ENCODE results near the gene PIGP. TPM values are rescaled to one million over a fixed set of nuclear protein-coding genes. Genes with fewer than 3 reads are reported as not detected.

Gene PIGP
- total and polyA plus RNA-seq, 2 donors (not counting 1 experiment from before 2014, with no cell fraction given) = 15.8 to 22.7 TPM

- CTCF ChIA-PET = no interaction called here
- intact Hi-C loops (cut with micrococcal nuclease) = no loop called here
- H3K27me3 ChIP-seq (replicated peaks in 1 of 4; ENCODE audit: control extremely low read depth in 1 of 4, control insufficient read depth in 3 of 4, insufficient read depth in 4 of 4, low read length in 3 of 4) = no peaks in the 10 kb centered on the region
- H4K20me1 ChIP-seq (ENCODE audit: control insufficient read depth, insufficient read depth, low read length, poor library complexity, severe bottlenecking) = no peaks in the 10 kb centered on the region
- no peak overlapping the region for H2AFZ ChIP-seq (ENCODE audit: insufficient read depth, low read depth, low read length, poor library complexity, severe bottlenecking)
- DNase-seq (no peak), ATAC-seq (ENCODE audit: low read depth) (no peak)
- H3K36me3 ChIP-seq (replicated peaks in 1 of 2; ENCODE audit: control extremely low read depth in 1 of 2, control insufficient read depth in 1 of 2, extremely low read depth in 1 of 2, insufficient read depth in 2 of 2, low read length in 1 of 2) = no peaks in the 10 kb centered on the region
- H3K4me3 Mint-ChIP-seq = no peak overlapping the region
- H3K4me2 ChIP-seq (replicated peaks; ENCODE audit: low read depth, low read length, poor library complexity, severe bottlenecking) = no peak overlapping the region
- no peaks in the 10 kb centered on the region for H3K4me1 ChIP-seq (ENCODE audit: control insufficient read depth in 2 of 2, insufficient read depth in 2 of 2, low read length in 2 of 2)
- no peak overlapping the region for H3K27ac ChIP-seq (ENCODE audit: low read length in 2 of 2)
- POLR2A ChIA-PET = no interaction called here
- peaks cover 10% of the 10 kb centered on the region for H3K27me3 Mint-ChIP-seq
- H3K27ac Mint-ChIP-seq = no peak overlapping the region
- no peak overlapping the region for H3K4me3 ChIP-seq (ENCODE audit: control extremely low read depth in 1 of 5, extremely low read depth in 1 of 5, insufficient read depth in 1 of 5, low read depth in 2 of 5, low read length in 4 of 5)
- no peaks in the 10 kb centered on the region for H3K4me1 Mint-ChIP-seq
- WGBS (ENCODE audit: insufficient coverage) = no CpG with 5 or more reads among the region's 4 CpGs
- TF ChIP-seq CTCF (IDR thresholded peaks at IDR 0.05) (no peak), EZH2 (IDR thresholded peaks at IDR 0.05; ENCODE audit: borderline replicate concordance, insufficient read depth, low read depth, low read length, poor library complexity, severe bottlenecking) (no peak)
- no peaks in the 10 kb centered on the region for H3K9me3 Mint-ChIP-seq (ENCODE audit: insufficient read depth)
- H3K79me2 ChIP-seq (ENCODE audit: control insufficient read depth, insufficient read depth, low read length) = no peaks in the 10 kb centered on the region
- no peak overlapping the region for H3K9ac ChIP-seq (ENCODE audit: low read length)
- no peaks in the 10 kb centered on the region for H3K9me3 ChIP-seq (ENCODE audit: control extremely low read depth in 1 of 3, control insufficient read depth in 2 of 3, insufficient read depth in 1 of 3, low read length in 2 of 3)
These were observed 39.9 kb downstream of the PIGP start for GRCh38 chr21:37032877-37033471.

GRCh38 chr21:37032293-37032692, 40.6 kb downstream of the PIGP start:
- no peak overlapping the region for H3K4me3 ChIP-seq (ENCODE audit: control extremely low read depth in 1 of 5, extremely low read depth in 1 of 5, insufficient read depth in 1 of 5, low read depth in 2 of 5, low read length in 4 of 5)
- H3K9ac ChIP-seq (ENCODE audit: low read length) = no peak overlapping the region
- intact Hi-C loops (cut with micrococcal nuclease) = no loop called here
- H3K27ac ChIP-seq (ENCODE audit: low read length in 2 of 2) = no peak overlapping the region
- H4K20me1 ChIP-seq (ENCODE audit: control insufficient read depth, insufficient read depth, low read length, poor library complexity, severe bottlenecking) = no peaks in the 10 kb centered on the region
- Mint-ChIP-seq H3K9me3 (ENCODE audit: insufficient read depth) (no peaks in the 10 kb centered on the region), H3K4me3 (no peak overlapping the region), H3K27ac (no peak overlapping the region), H3K27me3 (peaks cover 10% of the 10 kb centered on the region), H3K4me1 (no peaks in the 10 kb centered on the region)
- no peak for ATAC-seq (ENCODE audit: low read depth)
- H2AFZ ChIP-seq (ENCODE audit: insufficient read depth, low read depth, low read length, poor library complexity, severe bottlenecking) = no peak overlapping the region
- 83% methylated on average over 1 of the region's 5 CpGs for WGBS (ENCODE audit: insufficient coverage)
- no peaks in the 10 kb centered on the region for H3K9me3 ChIP-seq (ENCODE audit: control extremely low read depth in 1 of 3, control insufficient read depth in 2 of 3, insufficient read depth in 1 of 3, low read length in 2 of 3)
- no peaks in the 10 kb centered on the region for H3K79me2 ChIP-seq (ENCODE audit: control insufficient read depth, insufficient read depth, low read length)
- CTCF ChIA-PET = no interaction called here
- no peaks in the 10 kb centered on the region for H3K4me1 ChIP-seq (ENCODE audit: control insufficient read depth in 2 of 2, insufficient read depth in 2 of 2, low read length in 2 of 2)
- POLR2A ChIA-PET = no interaction called here
- no peaks in the 10 kb centered on the region for H3K36me3 ChIP-seq (replicated peaks in 1 of 2; ENCODE audit: control extremely low read depth in 1 of 2, control insufficient read depth in 1 of 2, extremely low read depth in 1 of 2, insufficient read depth in 2 of 2, low read length in 1 of 2)
- no peak overlapping the region for H3K4me2 ChIP-seq (replicated peaks; ENCODE audit: low read depth, low read length, poor library complexity, severe bottlenecking)
- no peaks in the 10 kb centered on the region for H3K27me3 ChIP-seq (replicated peaks in 1 of 4; ENCODE audit: control extremely low read depth in 1 of 4, control insufficient read depth in 3 of 4, insufficient read depth in 4 of 4, low read length in 3 of 4)
- no peak for DNase-seq
- TF ChIP-seq CTCF (IDR thresholded peaks at IDR 0.05) (no peak), EZH2 (IDR thresholded peaks at IDR 0.05; ENCODE audit: borderline replicate concordance, insufficient read depth, low read depth, low read length, poor library complexity, severe bottlenecking) (no peak)

Measured in B cell (primary cell).